HEK293 (cell line): Measurements from ENCODE around the gene UTP15.

Source experiments
- HOXA7 ChIP-seq: sonication (generic); formaldehyde crosslinking; IDR thresholded peaks from 2 replicates; pipeline ENCODE4 v1.8.1; 2022; ENCODE audit warnings: missing genetic modification reagents, borderline replicate concordance
- SALL2 ChIP-seq: fragments of 450-650 bp; formaldehyde crosslinking; IDR thresholded peaks from 2 replicates; pipeline ENCODE4 v1.5.0; 2017; ENCODE audit warnings: missing biosample characterization, mild to moderate bottlenecking, missing genetic modification characterization, borderline replicate concordance
- SP2 ChIP-seq: fragments of 450-650 bp; formaldehyde crosslinking; IDR thresholded peaks from 2 replicates; pipeline ENCODE4 v1.5.1; 2016; ENCODE audit warnings: missing biosample characterization, missing genetic modification characterization
- ZFP41 ChIP-seq: fragments of 450-650 bp; formaldehyde crosslinking; IDR thresholded peaks from 2 replicates; pipeline ENCODE4 v1.5.1; 2016; ENCODE audit warnings: missing biosample characterization, missing genetic modification characterization, borderline replicate concordance
- ZIC2 ChIP-seq: fragments of 450-650 bp; formaldehyde crosslinking; IDR thresholded peaks from 2 replicates; pipeline ENCODE4 v1.5.1; 2016; ENCODE audit warnings: missing biosample characterization, missing genetic modification characterization
- ZNF155 ChIP-seq: fragments of 450-650 bp; formaldehyde crosslinking; IDR thresholded peaks from 2 replicates; pipeline ENCODE4 v1.5.1; 2016; ENCODE audit warnings: missing biosample characterization, missing genetic modification characterization
- ZNF16 ChIP-seq: fragments of 450-650 bp; formaldehyde crosslinking; IDR thresholded peaks from 2 replicates; pipeline ENCODE4 v1.5.1; 2016; ENCODE audit warnings: low read depth, missing biosample characterization, missing genetic modification characterization
- ZNF169 ChIP-seq: fragments of 450-650 bp; formaldehyde crosslinking; IDR thresholded peaks from 2 replicates; pipeline ENCODE4 v1.5.1; 2016; ENCODE audit warnings: missing biosample characterization, missing genetic modification characterization
- ZNF211 ChIP-seq: fragments of 450-650 bp; formaldehyde crosslinking; IDR thresholded peaks from 2 replicates; pipeline ENCODE4 v1.5.1; 2016; ENCODE audit warnings: low read depth, missing biosample characterization, missing genetic modification characterization
- ZNF311 ChIP-seq: fragments of 450-650 bp; formaldehyde crosslinking; IDR thresholded peaks from 2 replicates; pipeline ENCODE4 v1.5.1; 2017; ENCODE audit warnings: missing biosample characterization, missing genetic modification characterization, borderline replicate concordance
- ZNF366 ChIP-seq: fragments of 450-650 bp; formaldehyde crosslinking; conservative IDR thresholded peaks from 2 replicates; pipeline ENCODE4 v1.5.1; 2016; ENCODE audit warnings: missing biosample characterization, missing genetic modification characterization
- ZNF37A ChIP-seq: fragments of 450-650 bp; IDR thresholded peaks from 2 replicates; pipeline ENCODE4 v1.5.1; 2018; ENCODE audit warnings: missing biosample characterization, missing genetic modification characterization
- ZNF747 ChIP-seq: fragments of 450-650 bp; formaldehyde crosslinking; IDR thresholded peaks from 2 replicates; pipeline ENCODE4 v1.5.1; 2016; ENCODE audit warnings: missing biosample characterization, missing genetic modification characterization
- ZNF776 ChIP-seq: fragments of 450-650 bp; formaldehyde crosslinking; IDR thresholded peaks from 2 replicates; pipeline ENCODE4 v1.5.0; 2017; ENCODE audit warnings: missing biosample characterization, missing genetic modification characterization, borderline replicate concordance
- TF ChIP-seq, protein P1 (sequence below): fragments of 450-650 bp; formaldehyde crosslinking; IDR thresholded peaks from 2 replicates; pipeline ENCODE4 v1.5.1; 2016; ENCODE audit warnings: missing biosample characterization, missing genetic modification characterization, borderline replicate concordance
- TF ChIP-seq, protein P2 (sequence below): fragments of 450-650 bp; formaldehyde crosslinking; IDR thresholded peaks from 2 replicates; pipeline ENCODE4 v1.5.1; 2016; ENCODE audit warnings: missing biosample characterization, missing genetic modification characterization
- TF ChIP-seq, protein P3 (sequence below): fragments of 450-650 bp; formaldehyde crosslinking; IDR thresholded peaks from 2 replicates; pipeline ENCODE4 v1.5.1; 2016; ENCODE audit warnings: missing biosample characterization, missing genetic modification characterization
- TF ChIP-seq, protein P4 (sequence below): fragments of 450-650 bp; formaldehyde crosslinking; IDR thresholded peaks from 2 replicates; pipeline ENCODE4 v1.5.1; 2017; ENCODE audit warnings: missing biosample characterization, missing genetic modification characterization
- TF ChIP-seq, protein P5 (sequence below): fragments of 450-650 bp; formaldehyde crosslinking; IDR thresholded peaks from 2 replicates; pipeline ENCODE4 v1.5.1; 2016; ENCODE audit warnings: missing biosample characterization, missing genetic modification characterization
- TF ChIP-seq, protein P6 (sequence below): fragments of 450-650 bp; formaldehyde crosslinking; IDR thresholded peaks from 2 replicates; pipeline ENCODE4 v1.5.1; 2016; ENCODE audit warnings: missing biosample characterization, missing genetic modification characterization
- TF ChIP-seq, protein P7 (sequence below): fragments of 450-650 bp; formaldehyde crosslinking; IDR thresholded peaks from 2 replicates; pipeline ENCODE4 v1.5.1; 2017; ENCODE audit warnings: missing biosample characterization, missing genetic modification characterization

Gene UTP15

DNA sequence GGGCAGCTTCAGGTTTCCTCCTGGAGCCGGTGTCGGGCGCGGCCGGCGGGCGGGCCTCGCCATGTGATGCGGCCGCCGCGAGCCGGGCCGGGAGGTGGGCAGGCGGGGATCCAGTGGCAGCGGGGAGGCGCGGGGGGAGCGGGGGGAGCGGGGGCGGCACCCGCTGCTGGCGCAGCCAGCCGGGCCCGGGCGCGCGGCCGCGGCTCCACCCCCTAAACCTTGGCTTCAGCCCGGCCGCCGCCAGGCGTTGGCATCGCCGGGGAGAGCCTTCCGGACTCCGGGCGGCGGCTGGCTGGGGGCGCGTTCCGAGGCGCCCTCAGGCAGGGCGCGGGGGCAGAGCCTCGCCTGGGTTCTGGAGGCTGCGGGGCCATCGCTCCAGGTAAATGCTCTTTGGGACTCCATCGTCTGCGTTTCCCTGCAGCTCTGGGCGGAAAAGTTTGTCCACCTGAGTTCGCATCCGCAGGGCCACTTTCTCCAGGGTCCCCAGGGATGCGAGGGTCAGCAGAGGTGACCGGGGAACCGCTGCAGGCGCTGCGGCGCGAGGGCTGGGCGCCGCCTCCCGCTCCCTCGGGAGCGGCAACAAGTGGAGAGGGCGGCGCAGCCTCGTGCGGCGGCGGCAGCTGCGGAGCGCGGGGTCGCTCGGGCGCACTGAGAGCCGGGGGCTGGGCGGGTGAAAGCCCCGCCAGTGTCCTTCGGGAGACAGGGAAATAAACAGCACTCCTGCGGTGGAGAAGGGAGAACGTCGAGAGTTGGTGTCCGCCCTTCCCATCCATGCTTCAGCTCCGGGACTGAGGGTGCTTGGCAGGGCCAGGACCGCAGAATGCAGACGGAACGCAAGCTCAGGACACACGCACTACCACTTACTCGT, 60.6 kb downstream of the UTP15 start, which contains the start of gene ARHGEF28 (continued):
- TF ChIP-seq, protein P1, sequence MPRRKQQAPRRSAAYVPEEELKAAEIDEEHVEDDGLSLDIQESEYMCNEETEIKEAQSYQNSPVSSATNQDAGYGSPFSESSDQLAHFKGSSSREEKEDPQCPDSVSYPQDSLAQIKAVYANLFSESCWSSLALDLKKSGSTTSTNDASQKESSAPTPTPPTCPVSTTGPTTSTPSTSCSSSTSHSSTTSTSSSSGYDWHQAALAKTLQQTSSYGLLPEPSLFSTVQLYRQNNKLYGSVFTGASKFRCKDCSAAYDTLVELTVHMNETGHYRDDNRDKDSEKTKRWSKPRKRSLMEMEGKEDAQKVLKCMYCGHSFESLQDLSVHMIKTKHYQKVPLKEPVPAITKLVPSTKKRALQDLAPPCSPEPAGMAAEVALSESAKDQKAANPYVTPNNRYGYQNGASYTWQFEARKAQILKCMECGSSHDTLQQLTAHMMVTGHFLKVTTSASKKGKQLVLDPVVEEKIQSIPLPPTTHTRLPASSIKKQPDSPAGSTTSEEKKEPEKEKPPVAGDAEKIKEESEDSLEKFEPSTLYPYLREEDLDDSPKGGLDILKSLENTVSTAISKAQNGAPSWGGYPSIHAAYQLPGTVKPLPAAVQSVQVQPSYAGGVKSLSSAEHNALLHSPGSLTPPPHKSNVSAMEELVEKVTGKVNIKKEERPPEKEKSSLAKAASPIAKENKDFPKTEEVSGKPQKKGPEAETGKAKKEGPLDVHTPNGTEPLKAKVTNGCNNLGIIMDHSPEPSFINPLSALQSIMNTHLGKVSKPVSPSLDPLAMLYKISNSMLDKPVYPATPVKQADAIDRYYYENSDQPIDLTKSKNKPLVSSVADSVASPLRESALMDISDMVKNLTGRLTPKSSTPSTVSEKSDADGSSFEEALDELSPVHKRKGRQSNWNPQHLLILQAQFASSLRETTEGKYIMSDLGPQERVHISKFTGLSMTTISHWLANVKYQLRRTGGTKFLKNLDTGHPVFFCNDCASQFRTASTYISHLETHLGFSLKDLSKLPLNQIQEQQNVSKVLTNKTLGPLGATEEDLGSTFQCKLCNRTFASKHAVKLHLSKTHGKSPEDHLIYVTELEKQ (tag by site-specific recombination): no peak
- TF ChIP-seq, protein P2, sequence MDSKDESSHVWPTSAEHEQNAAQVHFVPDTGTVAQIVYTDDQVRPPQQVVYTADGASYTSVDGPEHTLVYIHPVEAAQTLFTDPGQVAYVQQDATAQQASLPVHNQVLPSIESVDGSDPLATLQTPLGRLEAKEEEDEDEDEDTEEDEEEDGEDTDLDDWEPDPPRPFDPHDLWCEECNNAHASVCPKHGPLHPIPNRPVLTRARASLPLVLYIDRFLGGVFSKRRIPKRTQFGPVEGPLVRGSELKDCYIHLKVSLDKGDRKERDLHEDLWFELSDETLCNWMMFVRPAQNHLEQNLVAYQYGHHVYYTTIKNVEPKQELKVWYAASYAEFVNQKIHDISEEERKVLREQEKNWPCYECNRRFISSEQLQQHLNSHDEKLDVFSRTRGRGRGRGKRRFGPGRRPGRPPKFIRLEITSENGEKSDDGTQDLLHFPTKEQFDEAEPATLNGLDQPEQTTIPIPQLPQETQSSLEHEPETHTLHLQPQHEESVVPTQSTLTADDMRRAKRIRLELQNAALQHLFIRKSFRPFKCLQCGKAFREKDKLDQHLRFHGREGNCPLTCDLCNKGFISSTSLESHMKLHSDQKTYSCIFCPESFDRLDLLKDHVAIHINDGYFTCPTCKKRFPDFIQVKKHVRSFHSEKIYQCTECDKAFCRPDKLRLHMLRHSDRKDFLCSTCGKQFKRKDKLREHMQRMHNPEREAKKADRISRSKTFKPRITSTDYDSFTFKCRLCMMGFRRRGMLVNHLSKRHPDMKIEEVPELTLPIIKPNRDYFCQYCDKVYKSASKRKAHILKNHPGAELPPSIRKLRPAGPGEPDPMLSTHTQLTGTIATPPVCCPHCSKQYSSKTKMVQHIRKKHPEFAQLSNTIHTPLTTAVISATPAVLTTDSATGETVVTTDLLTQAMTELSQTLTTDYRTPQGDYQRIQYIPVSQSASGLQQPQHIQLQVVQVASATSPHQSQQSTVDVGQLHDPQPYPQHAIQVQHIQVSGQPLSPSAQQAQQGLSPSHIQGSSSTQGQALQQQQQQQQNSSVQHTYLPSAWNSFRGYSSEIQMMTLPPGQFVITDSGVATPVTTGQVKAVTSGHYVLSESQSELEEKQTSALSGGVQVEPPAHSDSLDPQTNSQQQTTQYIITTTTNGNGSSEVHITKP: peak; percentile 57
- peak; percentile 22; the same call in 1 of the 2 replicates for TF ChIP-seq SP2
- no peak for TF ChIP-seq ZNF155 (tag by site-specific recombination)
- no peak for TF ChIP-seq ZNF776 (tag by site-specific recombination)
- no peak for TF ChIP-seq ZNF37A (tag by site-specific recombination)
- no peak for TF ChIP-seq ZNF16 (tag by site-specific recombination)
- TF ChIP-seq ZIC2: peak; percentile 75
- TF ChIP-seq, protein P3, sequence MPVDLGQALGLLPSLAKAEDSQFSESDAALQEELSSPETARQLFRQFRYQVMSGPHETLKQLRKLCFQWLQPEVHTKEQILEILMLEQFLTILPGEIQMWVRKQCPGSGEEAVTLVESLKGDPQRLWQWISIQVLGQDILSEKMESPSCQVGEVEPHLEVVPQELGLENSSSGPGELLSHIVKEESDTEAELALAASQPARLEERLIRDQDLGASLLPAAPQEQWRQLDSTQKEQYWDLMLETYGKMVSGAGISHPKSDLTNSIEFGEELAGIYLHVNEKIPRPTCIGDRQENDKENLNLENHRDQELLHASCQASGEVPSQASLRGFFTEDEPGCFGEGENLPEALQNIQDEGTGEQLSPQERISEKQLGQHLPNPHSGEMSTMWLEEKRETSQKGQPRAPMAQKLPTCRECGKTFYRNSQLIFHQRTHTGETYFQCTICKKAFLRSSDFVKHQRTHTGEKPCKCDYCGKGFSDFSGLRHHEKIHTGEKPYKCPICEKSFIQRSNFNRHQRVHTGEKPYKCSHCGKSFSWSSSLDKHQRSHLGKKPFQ (tag by site-specific recombination): no peak
- TF ChIP-seq ZNF747 (tag by site-specific recombination): no peak
- TF ChIP-seq, protein P4, sequence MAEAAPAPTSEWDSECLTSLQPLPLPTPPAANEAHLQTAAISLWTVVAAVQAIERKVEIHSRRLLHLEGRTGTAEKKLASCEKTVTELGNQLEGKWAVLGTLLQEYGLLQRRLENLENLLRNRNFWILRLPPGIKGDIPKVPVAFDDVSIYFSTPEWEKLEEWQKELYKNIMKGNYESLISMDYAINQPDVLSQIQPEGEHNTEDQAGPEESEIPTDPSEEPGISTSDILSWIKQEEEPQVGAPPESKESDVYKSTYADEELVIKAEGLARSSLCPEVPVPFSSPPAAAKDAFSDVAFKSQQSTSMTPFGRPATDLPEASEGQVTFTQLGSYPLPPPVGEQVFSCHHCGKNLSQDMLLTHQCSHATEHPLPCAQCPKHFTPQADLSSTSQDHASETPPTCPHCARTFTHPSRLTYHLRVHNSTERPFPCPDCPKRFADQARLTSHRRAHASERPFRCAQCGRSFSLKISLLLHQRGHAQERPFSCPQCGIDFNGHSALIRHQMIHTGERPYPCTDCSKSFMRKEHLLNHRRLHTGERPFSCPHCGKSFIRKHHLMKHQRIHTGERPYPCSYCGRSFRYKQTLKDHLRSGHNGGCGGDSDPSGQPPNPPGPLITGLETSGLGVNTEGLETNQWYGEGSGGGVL (tag by site-specific recombination): peak; percentile 72
- no peak for TF ChIP-seq HOXA7 (CRISPR knock-in tag)
- TF ChIP-seq SALL2 (tag by site-specific recombination): no peak
- no peak for TF ChIP-seq ZNF311 (tag by site-specific recombination)
- TF ChIP-seq, protein P5, sequence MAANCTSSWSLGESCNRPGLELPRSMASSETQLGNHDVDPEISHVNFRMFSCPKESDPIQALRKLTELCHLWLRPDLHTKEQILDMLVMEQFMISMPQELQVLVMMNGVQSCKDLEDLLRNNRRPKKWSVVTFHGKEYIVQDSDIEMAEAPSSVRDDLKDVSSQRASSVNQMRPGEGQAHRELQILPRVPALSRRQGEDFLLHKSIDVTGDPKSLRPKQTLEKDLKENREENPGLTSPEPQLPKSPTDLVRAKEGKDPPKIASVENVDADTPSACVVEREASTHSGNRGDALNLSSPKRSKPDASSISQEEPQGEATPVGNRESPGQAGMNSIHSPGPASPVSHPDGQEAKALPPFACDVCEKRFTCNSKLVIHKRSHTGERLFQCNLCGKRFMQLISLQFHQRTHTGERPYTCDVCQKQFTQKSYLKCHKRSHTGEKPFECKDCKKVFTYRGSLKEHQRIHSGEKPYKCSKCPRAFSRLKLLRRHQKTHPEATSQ (tag by site-specific recombination): no peak
- no peak for TF ChIP-seq ZFP41 (tag by site-specific recombination)
- TF ChIP-seq ZNF211: no peak
- TF ChIP-seq, protein P6, sequence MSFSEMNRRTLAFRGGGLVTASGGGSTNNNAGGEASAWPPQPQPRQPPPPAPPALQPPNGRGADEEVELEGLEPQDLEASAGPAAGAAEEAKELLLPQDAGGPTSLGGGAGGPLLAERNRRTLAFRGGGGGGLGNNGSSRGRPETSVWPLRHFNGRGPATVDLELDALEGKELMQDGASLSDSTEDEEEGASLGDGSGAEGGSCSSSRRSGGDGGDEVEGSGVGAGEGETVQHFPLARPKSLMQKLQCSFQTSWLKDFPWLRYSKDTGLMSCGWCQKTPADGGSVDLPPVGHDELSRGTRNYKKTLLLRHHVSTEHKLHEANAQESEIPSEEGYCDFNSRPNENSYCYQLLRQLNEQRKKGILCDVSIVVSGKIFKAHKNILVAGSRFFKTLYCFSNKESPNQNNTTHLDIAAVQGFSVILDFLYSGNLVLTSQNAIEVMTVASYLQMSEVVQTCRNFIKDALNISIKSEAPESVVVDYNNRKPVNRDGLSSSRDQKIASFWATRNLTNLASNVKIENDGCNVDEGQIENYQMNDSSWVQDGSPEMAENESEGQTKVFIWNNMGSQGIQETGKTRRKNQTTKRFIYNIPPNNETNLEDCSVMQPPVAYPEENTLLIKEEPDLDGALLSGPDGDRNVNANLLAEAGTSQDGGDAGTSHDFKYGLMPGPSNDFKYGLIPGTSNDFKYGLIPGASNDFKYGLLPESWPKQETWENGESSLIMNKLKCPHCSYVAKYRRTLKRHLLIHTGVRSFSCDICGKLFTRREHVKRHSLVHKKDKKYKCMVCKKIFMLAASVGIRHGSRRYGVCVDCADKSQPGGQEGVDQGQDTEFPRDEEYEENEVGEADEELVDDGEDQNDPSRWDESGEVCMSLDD (tag by site-specific recombination): peak; percentile 60
- no peak for TF ChIP-seq ZNF169 (tag by site-specific recombination)
- TF ChIP-seq, protein P7, sequence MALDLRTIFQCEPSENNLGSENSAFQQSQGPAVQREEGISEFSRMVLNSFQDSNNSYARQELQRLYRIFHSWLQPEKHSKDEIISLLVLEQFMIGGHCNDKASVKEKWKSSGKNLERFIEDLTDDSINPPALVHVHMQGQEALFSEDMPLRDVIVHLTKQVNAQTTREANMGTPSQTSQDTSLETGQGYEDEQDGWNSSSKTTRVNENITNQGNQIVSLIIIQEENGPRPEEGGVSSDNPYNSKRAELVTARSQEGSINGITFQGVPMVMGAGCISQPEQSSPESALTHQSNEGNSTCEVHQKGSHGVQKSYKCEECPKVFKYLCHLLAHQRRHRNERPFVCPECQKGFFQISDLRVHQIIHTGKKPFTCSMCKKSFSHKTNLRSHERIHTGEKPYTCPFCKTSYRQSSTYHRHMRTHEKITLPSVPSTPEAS (tag by site-specific recombination): no peak
- TF ChIP-seq ZNF366: no peak
